Fibroblast of lung (primary cell): Measurements from ENCODE around the gene DHX36. TPM values are rescaled to one million over a fixed set of nuclear protein-coding genes. Genes with fewer than 3 reads are reported as not detected.

Experiments used
- DNase-seq, 2 donors: peaks; one replicate each; pipeline versions ENCODE4 v3.0.0 to v3.0.0-alpha.2; 2010; ENCODE audit warnings: low read depth in 2 of 2
- H2AFZ ChIP-seq: 2 replicates; pipeline ENCODE4 v1.5.1; 2012; ENCODE audit warnings: low read length, control low read depth, inconsistent platforms
- H3K27ac ChIP-seq: 2 replicates; pipeline ENCODE4 v1.5.1; 2011; ENCODE audit warnings: low read length, control low read depth; ENCODE audit not compliant: insufficient read depth
- H3K27me3 ChIP-seq: 2 replicates; pipeline ENCODE4 v1.5.1; 2011; ENCODE audit warnings: mild to moderate bottlenecking, low read length; ENCODE audit not compliant: control insufficient read depth, insufficient read depth
- H3K36me3 ChIP-seq: 2 replicates; pipeline ENCODE4 v1.5.1; 2011; ENCODE audit warnings: low read length; ENCODE audit not compliant: control insufficient read depth, insufficient read depth
- H3K4me1 ChIP-seq: 2 replicates; pipeline ENCODE4 v1.5.1; 2011; ENCODE audit warnings: low read length; ENCODE audit not compliant: control insufficient read depth, insufficient read depth; ENCODE audit errors: extremely low read depth
- H3K4me2 ChIP-seq: 2 replicates; pipeline ENCODE4 v1.5.1; 2011; ENCODE audit warnings: low read length, control low read depth; ENCODE audit not compliant: insufficient read depth; ENCODE audit errors: extremely low read depth
- H3K4me3 ChIP-seq, 4 experiments: fragments of 200-600 bp in 1 of 4; sonication (generic) in 1 of 4; replicated peaks in 1 of 4; 2 replicates each; pipeline ENCODE4 v1.5.1; 2011 to 2016; ENCODE audit warnings: low read length in 4 of 4, low read depth in 3 of 4, mild to moderate bottlenecking in 3 of 4, control low read depth in 2 of 4, inconsistent platforms in 1 of 4, mixed read lengths in 1 of 4; ENCODE audit not compliant: insufficient read depth in 1 of 4; ENCODE audit errors: control extremely low read depth in 1 of 4
- H3K79me2 ChIP-seq: 2 replicates; pipeline ENCODE4 v1.5.1; 2012; ENCODE audit warnings: mild to moderate bottlenecking, low read length, inconsistent platforms; ENCODE audit not compliant: control insufficient read depth, insufficient read depth
- H3K9ac ChIP-seq: 2 replicates; pipeline ENCODE4 v1.5.1; 2011; ENCODE audit warnings: mild to moderate bottlenecking, low read length, control low read depth; ENCODE audit not compliant: insufficient read depth
- H3K9me3 ChIP-seq: 2 replicates; pipeline ENCODE4 v1.5.1; 2012; ENCODE audit warnings: low read depth, low read length; ENCODE audit not compliant: control insufficient read depth, insufficient read depth
- H4K20me1 ChIP-seq: 2 replicates; pipeline ENCODE4 v1.5.1; 2011; ENCODE audit warnings: low read length; ENCODE audit not compliant: control insufficient read depth, insufficient read depth; ENCODE audit errors: extremely low read depth
- EZH2 ChIP-seq: IDR thresholded peaks from 2 replicates; pipeline ENCODE4 v1.5.1; 2012; ENCODE audit warnings: low read length, control low read depth, mild to moderate bottlenecking; ENCODE audit errors: missing control alignments
- polyA plus RNA-seq, 2 donors: library from polyadenylated mRNA; depleted of rRNA in 1 of 2; stranded (reverse) in 1 of 2; unstranded in 1 of 2; fragments of >200 nt; gene quantifications; 2 replicates each; pipeline ENCODE4 v1.2.1, GENCODE V29; 2011 to 2012; ENCODE audit warnings: missing spikeins in 1 of 2
- total RNA-seq: library from RNA; depleted of rRNA; stranded (reverse); fragments of >200 nt; gene quantifications from 2 replicates; pipeline ENCODE4 v1.2.1, GENCODE V29; 2014
- TF ChIP-seq, protein P1 (sequence below), 2 donors: IDR thresholded peaks in 1 of 2; conservative IDR thresholded peaks in 1 of 2; 1 replicate in 1 of 2; 2 replicates in 1 of 2; pipeline ENCODE4 v1.5.1; 2011 to 2012; ENCODE audit warnings: low read length in 2 of 2, control low read depth in 1 of 2, inconsistent platforms in 1 of 2, low read depth in 1 of 2, mild to moderate bottlenecking in 1 of 2

Gene DHX36
- total and polyA plus RNA-seq, 2 donors (not counting 1 experiment from before 2014, with no cell fraction given): 54.0 to 55.2 TPM

DNA sequence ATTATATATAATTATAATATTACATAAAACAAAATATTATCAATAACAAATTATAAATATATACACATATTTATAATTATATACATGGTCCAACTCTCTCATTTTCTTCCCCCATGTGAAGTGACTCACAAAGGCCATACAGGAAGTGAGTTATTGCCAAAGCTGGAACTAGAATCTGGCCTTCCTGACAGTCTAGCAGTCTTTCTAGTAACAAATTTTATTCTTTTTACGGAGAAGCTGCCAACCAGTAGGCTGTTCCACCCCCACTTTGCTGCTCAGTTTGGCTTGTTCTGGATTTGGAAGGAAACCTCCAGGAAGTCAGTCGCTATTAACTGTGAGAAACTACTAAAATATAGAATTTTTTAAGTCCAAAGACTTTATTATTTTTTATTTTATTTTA, 79.6 kb downstream of the DHX36 start:
- Histone ChIP-seq H3K27me3 (no peaks in the 10 kb centered on the region), H3K36me3 (no peaks in the 10 kb centered on the region), H3K4me1 (peaks cover 8% of the 10 kb centered on the region), H3K27ac (no peak overlapping the region), H3K4me3 (no peak overlapping the region), H3K9ac (no peak overlapping the region), H3K79me2 (no peaks in the 10 kb centered on the region), H2AFZ (no peak overlapping the region), H3K4me2 (no peak overlapping the region), H4K20me1 (no peaks in the 10 kb centered on the region), H3K9me3 (no peaks in the 10 kb centered on the region)
- TF ChIP-seq, protein P1, sequence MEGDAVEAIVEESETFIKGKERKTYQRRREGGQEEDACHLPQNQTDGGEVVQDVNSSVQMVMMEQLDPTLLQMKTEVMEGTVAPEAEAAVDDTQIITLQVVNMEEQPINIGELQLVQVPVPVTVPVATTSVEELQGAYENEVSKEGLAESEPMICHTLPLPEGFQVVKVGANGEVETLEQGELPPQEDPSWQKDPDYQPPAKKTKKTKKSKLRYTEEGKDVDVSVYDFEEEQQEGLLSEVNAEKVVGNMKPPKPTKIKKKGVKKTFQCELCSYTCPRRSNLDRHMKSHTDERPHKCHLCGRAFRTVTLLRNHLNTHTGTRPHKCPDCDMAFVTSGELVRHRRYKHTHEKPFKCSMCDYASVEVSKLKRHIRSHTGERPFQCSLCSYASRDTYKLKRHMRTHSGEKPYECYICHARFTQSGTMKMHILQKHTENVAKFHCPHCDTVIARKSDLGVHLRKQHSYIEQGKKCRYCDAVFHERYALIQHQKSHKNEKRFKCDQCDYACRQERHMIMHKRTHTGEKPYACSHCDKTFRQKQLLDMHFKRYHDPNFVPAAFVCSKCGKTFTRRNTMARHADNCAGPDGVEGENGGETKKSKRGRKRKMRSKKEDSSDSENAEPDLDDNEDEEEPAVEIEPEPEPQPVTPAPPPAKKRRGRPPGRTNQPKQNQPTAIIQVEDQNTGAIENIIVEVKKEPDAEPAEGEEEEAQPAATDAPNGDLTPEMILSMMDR (conservative IDR thresholded peaks at IDR 0.05 in 1 of 2, IDR thresholded peaks at IDR 0.05 in 1 of 2; ENCODE audit: low read depth in 1 of 2, low read length in 2 of 2): no peak
- TF ChIP-seq EZH2: no peak
- DNase-seq: peak; percentile 44 to 64

DNA sequence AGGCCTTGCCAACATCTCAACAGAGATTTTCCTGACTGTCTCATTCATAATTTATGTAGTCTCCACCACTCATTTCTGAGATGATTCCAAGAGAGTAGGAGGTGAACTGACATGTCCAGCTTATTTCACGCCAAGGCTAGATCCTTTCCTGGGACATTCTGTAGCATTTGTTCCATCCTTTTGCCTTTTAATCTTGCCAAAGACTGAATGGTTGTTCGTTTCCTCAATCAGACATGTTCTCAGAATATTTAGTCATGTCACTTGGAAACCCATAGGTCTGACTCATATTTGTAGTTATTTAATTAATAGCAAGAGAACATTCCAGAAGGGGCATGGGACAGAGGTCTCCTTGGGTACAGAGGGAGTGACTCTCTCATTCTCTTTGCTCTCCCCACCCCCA, 80.9 kb downstream of the DHX36 start:
- TF ChIP-seq EZH2: no peak
- TF ChIP-seq, protein P1 (conservative IDR thresholded peaks at IDR 0.05 in 1 of 2, IDR thresholded peaks at IDR 0.05 in 1 of 2; ENCODE audit: low read depth in 1 of 2, low read length in 2 of 2): no peak
- no peaks in the 10 kb centered on the region for H3K9me3 ChIP-seq
- no peak overlapping the region for H3K9ac ChIP-seq
- DNase-seq: peak; percentile 45 to 70
- H3K27ac ChIP-seq: peak overlapping the region; percentile 62
- no peaks in the 10 kb centered on the region for H4K20me1 ChIP-seq
- H2AFZ ChIP-seq: no peak overlapping the region
- H3K27me3 ChIP-seq: no peaks in the 10 kb centered on the region
- no peak overlapping the region for H3K4me3 ChIP-seq
- H3K4me1 ChIP-seq: peaks cover 8% of the 10 kb centered on the region
- peak overlapping the region; percentile 44 for H3K4me2 ChIP-seq
- H3K79me2 ChIP-seq: no peaks in the 10 kb centered on the region
- H3K36me3 ChIP-seq: no peaks in the 10 kb centered on the region

DNA sequence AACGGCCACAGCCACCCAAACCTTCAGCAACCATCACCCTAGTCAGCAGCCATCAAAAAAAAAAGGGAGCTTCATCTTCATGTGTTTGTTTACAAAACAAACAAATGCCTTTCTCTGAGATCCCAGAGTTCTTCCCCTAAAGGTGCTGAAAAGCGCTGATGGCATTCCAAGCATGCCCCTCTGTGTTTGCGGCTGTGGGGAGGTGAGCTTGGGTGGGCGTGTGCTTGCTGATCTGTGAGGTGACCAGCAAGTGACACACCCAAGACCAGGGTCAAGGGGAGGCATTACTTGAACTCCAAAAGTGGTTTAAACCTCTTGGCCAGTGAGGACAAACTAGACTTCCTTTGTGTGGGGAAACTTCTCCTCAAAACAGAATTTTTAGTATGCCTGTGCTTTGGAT, 81.5 kb downstream of the DHX36 start:
- Histone ChIP-seq H3K27ac (peak overlapping the region; percentile 8), H3K36me3 (no peaks in the 10 kb centered on the region), H3K4me2 (no peak overlapping the region), H2AFZ (no peak overlapping the region), H4K20me1 (no peaks in the 10 kb centered on the region), H3K9ac (no peak overlapping the region), H3K9me3 (no peaks in the 10 kb centered on the region), H3K27me3 (no peaks in the 10 kb centered on the region), H3K4me1 (peaks cover 8% of the 10 kb centered on the region), H3K79me2 (no peaks in the 10 kb centered on the region), H3K4me3 (no peak overlapping the region)
- DNase-seq: no peak
- TF ChIP-seq, protein P1 (conservative IDR thresholded peaks at IDR 0.05 in 1 of 2, IDR thresholded peaks at IDR 0.05 in 1 of 2; ENCODE audit: low read depth in 1 of 2, low read length in 2 of 2): no peak
- no peak for TF ChIP-seq EZH2
